Frontal cortex (tissue), 4 donors: Measurements from ENCODE around the gene NES. TPM values are rescaled to one million over a fixed set of nuclear protein-coding genes. Genes with fewer than 3 reads are reported as not detected.

ENCODE experiments used
- DNase-seq, 2 donors: peaks; one replicate each; pipeline ENCODE4 v3.0.0; 2012; ENCODE audit warnings: low spot score in 2 of 2
- FAIRE-seq: peaks from 2 replicates; lab custom pipeline; 2012; peaks lifted over from hg19 to GRCh38; lab: Jason Lieb, UNC
- total RNA-seq: library from RNA; depleted of rRNA; stranded (reverse); fragments of >200 nt; gene quantifications from one replicate; pipeline ENCODE4 v1.2.3, GENCODE V29; 2014
- donor health status: control.
- donor health status: control.
- donor health status: control.

NES gene
- total RNA-seq, 1 donor from 2014 or later, result 43.2 TPM

GRCh38 chr1:156665539-156665938 is 11.7 kb downstream of the NES start:
- DNase-seq, result no peak
- FAIRE-seq, result no peak

- FAIRE-seq (no peak), DNase-seq (no peak)
Measured at GRCh38 chr1:156664767-156665411, 12.3 kb downstream of the NES start.

GRCh38 chr1:156664046-156664766 is 13.0 kb downstream of the NES start:
- FAIRE-seq, result no peak
- DNase-seq, result peak in 1 of 2 donors; percentile 18

- FAIRE-seq (no peak), DNase-seq (peak in 1 of 2 donors; percentile 19)
Measured at GRCh38 chr1:156663178-156663577, 14.0 kb downstream of the NES start.

- FAIRE-seq, result no peak
- no peak for DNase-seq
Measured at GRCh38 chr1:156662800-156663055, 14.5 kb downstream of the NES start.

GRCh38 chr1:156662005-156662799 is 15.0 kb downstream of the NES start:
- no peak for FAIRE-seq
- peak in 1 of 2 donors; percentile 71 for DNase-seq

- FAIRE-seq (no peak), DNase-seq (peak in 1 of 2 donors; percentile 7)
Measured at GRCh38 chr1:156660752-156661112, 16.5 kb downstream of the NES start.

GRCh38 chr1:156659988-156660751 is 17.0 kb downstream of the NES start:
- no peak for FAIRE-seq

GRCh38 chr1:156659661-156659987 is 17.6 kb downstream of the NES start:
- FAIRE-seq, result no peak
- DNase-seq, result no peak

More at GRCh38 chr1:156659988-156660751, 17.0 kb downstream of the NES start:
- DNase-seq, result peak; percentile 89 to 99

- FAIRE-seq, result no peak
Measured at GRCh38 chr1:156658945-156659574, 18.1 kb downstream of the NES start.

GRCh38 chr1:156658496-156658895 is 18.7 kb downstream of the NES start:
- no peak for FAIRE-seq
- DNase-seq, result no peak

More at GRCh38 chr1:156658945-156659574, 18.1 kb downstream of the NES start:
- no peak for DNase-seq

GRCh38 chr1:156657741-156658319 is 19.4 kb downstream of the NES start:
- no peak for DNase-seq
- no peak for FAIRE-seq

GRCh38 chr1:156656806-156657740 is 20.1 kb downstream of the NES start:
- DNase-seq, result peak; percentile 81 to 91
- FAIRE-seq, result no peak

GRCh38 chr1:156655904-156656516 is 21.2 kb downstream of the NES start:
- no peak for FAIRE-seq
- no peak for DNase-seq

- FAIRE-seq (no peak), DNase-seq (no peak)
Measured at GRCh38 chr1:156655151-156655903, 21.9 kb downstream of the NES start.

GRCh38 chr1:156654700-156655099 is 22.5 kb downstream of the NES start:
- DNase-seq (no peak), FAIRE-seq (no peak)

- DNase-seq (no peak), FAIRE-seq (no peak)
Measured at GRCh38 chr1:156652992-156653355, 24.2 kb downstream of the NES start.
